Adipocyte (in vitro differentiated cells): ENCODE measurements around the gene CORO1A.
A peak's percentile ranks its signal among the peaks of the same experiment; 100 is the strongest.
"Not testable (repeated sequence)": the region's sequence is repeated elsewhere in the genome, so short reads cannot be mapped to it uniquely, and the experiment has no call there.

Experiments used
- DNase-seq: peaks from one replicate; pipeline ENCODE4 v3.0.0-alpha.2; 2015; ENCODE audit warnings: low read depth
- H3K27me3 ChIP-seq: replicated peaks from 2 replicates; pipeline ENCODE4 v1.7.0; 2013; ENCODE audit warnings: mild to moderate bottlenecking, low read length, moderate library complexity; ENCODE audit not compliant: control insufficient read depth, insufficient read depth
- H3K36me3 ChIP-seq: 2 replicates; pipeline ENCODE4 v1.7.0; 2013; ENCODE audit warnings: low read length, mild to moderate bottlenecking, moderate library complexity; ENCODE audit not compliant: control insufficient read depth, insufficient read depth, severe bottlenecking
- H3K4me1 ChIP-seq: 2 replicates; pipeline ENCODE4 v1.7.0; 2013; ENCODE audit warnings: mild to moderate bottlenecking, low read length, moderate library complexity; ENCODE audit not compliant: control insufficient read depth, insufficient read depth
- H3K4me3 ChIP-seq: 2 replicates; pipeline ENCODE4 v1.7.0; 2013; ENCODE audit warnings: mild to moderate bottlenecking, low read length, moderate library complexity
- H3K9ac ChIP-seq: 2 replicates; pipeline ENCODE4 v1.7.0; 2013; ENCODE audit warnings: mild to moderate bottlenecking, low read length, moderate library complexity
- H3K9me3 ChIP-seq: 2 replicates; pipeline ENCODE4 v1.7.0; 2013; ENCODE audit warnings: mild to moderate bottlenecking, low read length, moderate library complexity; ENCODE audit not compliant: control insufficient read depth

The CORO1A gene

GRCh38 chr16:30187971-30188561 lies 4.7 kb downstream of the CORO1A start:
- Histone ChIP-seq H3K36me3 (no peaks in the 10 kb centered on the region), H3K4me3 (no peak overlapping the region)
- DNase-seq: no peak

GRCh38 chr16:30191158-30191557 lies 7.8 kb downstream of the CORO1A start:
- not testable (repeated sequence) for H3K4me1 ChIP-seq, H3K4me3 ChIP-seq, H3K9ac ChIP-seq, H3K9me3 ChIP-seq, H3K27me3 ChIP-seq, DNase-seq, H3K36me3 ChIP-seq

More at GRCh38 chr16:30187971-30188561, 4.7 kb downstream of the CORO1A start:
- Histone ChIP-seq H3K9ac (no peak overlapping the region), H3K9me3 (no peaks in the 10 kb centered on the region), H3K4me1 (no peaks in the 10 kb centered on the region), H3K27me3 (no peaks in the 10 kb centered on the region)

- H3K9ac ChIP-seq, H3K4me3 ChIP-seq, H3K9me3 ChIP-seq, DNase-seq, H3K36me3 ChIP-seq, H3K27me3 ChIP-seq, H3K4me1 ChIP-seq: not testable (repeated sequence)
These were observed 9.7 kb downstream of the CORO1A start for GRCh38 chr16:30193098-30193497.

GRCh38 chr16:30193615-30194014 lies 10.2 kb downstream of the CORO1A start, which contains the start of the genes BOLA2B and SLX1A:
Gene BOLA2B, minus strand, starts transcription at chr16:30193666. Its CDS starts 71 bp downstream, at chr16:30193595.
Gene SLX1A, plus strand, starts transcription at chr16:30193875. Its CDS starts 210 bp downstream, at chr16:30194085.
- not testable (repeated sequence) for H3K4me1 ChIP-seq, H3K9me3 ChIP-seq, H3K27me3 ChIP-seq, H3K9ac ChIP-seq, H3K36me3 ChIP-seq, DNase-seq
- H3K4me3 ChIP-seq: peak within 1 kb of the TSS; percentile 68

- not testable (repeated sequence) for DNase-seq, H3K4me1 ChIP-seq, H3K36me3 ChIP-seq, H3K9me3 ChIP-seq, H3K27me3 ChIP-seq, H3K9ac ChIP-seq
- H3K4me3 ChIP-seq: peak overlapping the region; percentile 68
These were observed 10.9 kb downstream of the CORO1A start for GRCh38 chr16:30194172-30194925.

GRCh38 chr16:30197001-30197400 lies 13.6 kb downstream of the CORO1A start:
- not testable (repeated sequence) for H3K9ac ChIP-seq, H3K36me3 ChIP-seq, H3K27me3 ChIP-seq

GRCh38 chr16:30199049-30199448 lies 15.6 kb downstream of the CORO1A start, which contains the start of gene SULT1A3:
Gene SULT1A3, plus strand, starts transcription at chr16:30199255. Its CDS starts 1,474 bp downstream, at chr16:30200729.
- not testable (repeated sequence) for H3K9ac ChIP-seq, H3K36me3 ChIP-seq

More at GRCh38 chr16:30197001-30197400, 13.6 kb downstream of the CORO1A start:
- not testable (repeated sequence) for H3K4me1 ChIP-seq, H3K4me3 ChIP-seq, H3K9me3 ChIP-seq, DNase-seq

GRCh38 chr16:30199608-30200343 lies 16.4 kb downstream of the CORO1A start:
- DNase-seq, H3K4me1 ChIP-seq, H3K27me3 ChIP-seq, H3K9me3 ChIP-seq, H3K9ac ChIP-seq, H3K36me3 ChIP-seq, H3K4me3 ChIP-seq: not testable (repeated sequence)

More at GRCh38 chr16:30199049-30199448, 15.6 kb downstream of the CORO1A start, which contains the start of gene SULT1A3:
- H3K9me3 ChIP-seq, H3K4me3 ChIP-seq, H3K27me3 ChIP-seq, H3K4me1 ChIP-seq, DNase-seq: not testable (repeated sequence)

- not testable (repeated sequence) for H3K9me3 ChIP-seq, H3K9ac ChIP-seq, H3K4me1 ChIP-seq, DNase-seq, H3K27me3 ChIP-seq, H3K36me3 ChIP-seq
- H3K4me3 ChIP-seq: peak overlapping the region; percentile 52
These were observed 22.3 kb downstream of the CORO1A start for GRCh38 chr16:30205541-30206236.

- H3K36me3 ChIP-seq, H3K4me1 ChIP-seq, H3K9ac ChIP-seq, DNase-seq, H3K9me3 ChIP-seq, H3K4me3 ChIP-seq, H3K27me3 ChIP-seq: not testable (repeated sequence)
These were observed 22.9 kb downstream of the CORO1A start for GRCh38 chr16:30206252-30206651.
